Raji (cell line): ENCODE measurements around the gene NEUROD2.

ENCODE experiments used
- POLR2A ChIP-seq: IDR thresholded peaks from 2 replicates; pipeline ENCODE4 v1.6.1; 2011; ENCODE audit warnings: low read depth, low read length, control low read depth; ENCODE audit not compliant: insufficient read depth

The NEUROD2 gene

GRCh38 chr17:39607851-39608130 lies at the start of gene NEUROD2:
NEUROD2 (minus strand) TSS chr17:39607920; CDS start chr17:39606599, 1,321 bp downstream.
- no peak for TF ChIP-seq POLR2A

GRCh38 chr17:39655105-39655504 lies 47.4 kb upstream of the NEUROD2 start:
- no peak for TF ChIP-seq POLR2A

DNA sequence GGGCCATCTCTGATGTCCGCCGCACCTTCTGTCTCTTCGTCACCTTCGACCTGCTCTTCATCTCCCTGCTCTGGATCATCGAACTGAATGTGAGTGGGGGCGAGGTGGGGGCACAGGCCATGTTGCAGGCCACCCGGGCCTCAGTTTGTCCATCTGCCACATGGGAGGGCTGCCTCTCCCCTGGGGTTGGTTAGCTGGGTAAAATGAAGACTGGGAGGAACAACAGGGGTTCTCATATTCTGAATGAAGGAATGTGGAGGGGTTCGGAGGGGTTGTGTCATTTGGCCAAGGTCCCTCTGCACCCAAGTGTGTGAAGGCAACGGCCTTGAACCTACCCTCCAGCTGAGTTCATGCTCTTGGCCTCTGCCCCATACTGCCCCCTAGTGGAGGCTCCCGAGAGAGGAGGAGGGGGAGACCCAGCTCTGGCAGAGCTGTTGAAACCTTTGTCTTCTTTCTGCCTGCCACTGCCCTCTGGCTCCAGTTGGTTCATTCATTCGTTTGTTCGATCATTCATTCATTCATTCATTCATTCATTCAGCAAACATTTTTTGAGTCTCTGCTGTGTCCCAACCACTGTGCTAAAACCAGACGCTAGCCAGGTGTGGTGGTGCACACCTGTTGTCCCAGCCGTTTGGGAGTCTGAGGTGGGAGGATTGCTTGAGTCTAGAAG lies 46.1 kb upstream of the NEUROD2 start:
- TF ChIP-seq POLR2A: no peak

DNA sequence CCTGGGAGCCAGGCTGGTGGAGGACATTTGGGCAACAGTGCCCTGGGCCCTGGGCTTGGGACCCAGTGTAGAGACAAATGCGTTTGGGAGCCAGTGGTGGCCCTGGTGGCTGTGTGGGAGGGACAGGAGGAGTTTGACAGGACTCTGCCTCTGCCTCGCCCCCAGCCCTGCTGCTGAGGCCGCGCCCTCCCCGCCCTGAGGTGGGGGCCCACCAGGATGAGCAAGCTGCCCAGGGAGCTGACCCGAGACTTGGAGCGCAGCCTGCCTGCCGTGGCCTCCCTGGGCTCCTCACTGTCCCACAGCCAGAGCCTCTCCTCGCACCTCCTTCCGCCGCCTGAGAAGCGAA lies 45.6 kb upstream of the NEUROD2 start:
- no peak for TF ChIP-seq POLR2A

- TF ChIP-seq POLR2A: no peak
Observed at GRCh38 chr17:39652587-39653315, 45.0 kb upstream of the NEUROD2 start.

DNA sequence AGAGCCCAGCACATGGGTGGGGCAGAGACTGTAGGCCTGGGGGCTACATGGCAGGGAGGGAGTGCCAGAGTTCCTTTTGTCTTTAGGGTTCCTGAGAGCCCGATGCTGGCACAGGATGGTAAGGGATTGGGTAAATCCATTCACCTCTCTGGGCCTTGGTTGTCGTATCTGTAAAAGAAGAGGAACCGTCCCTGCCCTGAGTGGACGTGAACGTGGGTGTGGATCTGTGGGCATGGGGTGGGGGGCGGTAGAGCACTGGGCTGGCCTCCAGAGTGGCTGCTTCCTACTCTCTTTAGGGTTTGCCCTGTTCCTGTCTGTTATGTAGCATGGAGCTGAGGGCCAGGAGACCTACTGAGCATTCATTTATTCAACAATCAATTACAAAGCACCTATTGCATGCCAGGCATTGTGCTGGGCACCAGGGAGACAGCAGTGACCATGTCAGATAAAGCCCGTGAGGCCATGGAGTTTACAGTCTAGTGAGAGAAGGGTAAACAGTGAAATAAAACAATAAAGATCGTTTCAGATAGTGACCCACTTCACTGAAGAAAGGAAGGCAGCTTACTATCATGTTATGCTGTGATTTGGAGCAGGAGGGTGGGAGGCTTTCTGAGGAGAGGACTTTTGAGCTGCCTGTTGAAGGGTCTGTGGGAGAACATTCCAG lies 44.3 kb upstream of the NEUROD2 start:
- no peak for TF ChIP-seq POLR2A

DNA sequence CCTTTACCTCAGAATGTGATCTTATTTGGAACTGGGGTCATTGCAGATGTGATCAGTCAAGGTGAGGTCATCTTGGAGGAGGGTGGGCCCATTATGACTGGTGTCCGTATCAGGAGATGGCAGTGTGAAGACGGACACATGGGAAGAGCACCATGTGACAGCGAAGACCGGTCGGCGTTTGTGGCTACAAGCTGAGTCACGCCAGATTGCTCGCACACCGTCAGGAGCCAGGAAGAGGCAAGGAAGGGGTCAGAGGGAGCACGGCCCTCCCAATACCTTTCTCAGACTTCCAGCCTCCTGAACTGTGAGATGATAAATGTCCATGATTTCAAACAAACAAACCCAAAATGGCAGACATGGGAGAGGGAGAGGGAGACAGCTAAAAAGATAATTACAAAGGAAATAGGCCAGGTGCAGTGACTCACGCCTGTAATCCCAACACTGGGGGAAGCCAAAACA lies 42.4 kb upstream of the NEUROD2 start:
- TF ChIP-seq POLR2A: no peak

DNA sequence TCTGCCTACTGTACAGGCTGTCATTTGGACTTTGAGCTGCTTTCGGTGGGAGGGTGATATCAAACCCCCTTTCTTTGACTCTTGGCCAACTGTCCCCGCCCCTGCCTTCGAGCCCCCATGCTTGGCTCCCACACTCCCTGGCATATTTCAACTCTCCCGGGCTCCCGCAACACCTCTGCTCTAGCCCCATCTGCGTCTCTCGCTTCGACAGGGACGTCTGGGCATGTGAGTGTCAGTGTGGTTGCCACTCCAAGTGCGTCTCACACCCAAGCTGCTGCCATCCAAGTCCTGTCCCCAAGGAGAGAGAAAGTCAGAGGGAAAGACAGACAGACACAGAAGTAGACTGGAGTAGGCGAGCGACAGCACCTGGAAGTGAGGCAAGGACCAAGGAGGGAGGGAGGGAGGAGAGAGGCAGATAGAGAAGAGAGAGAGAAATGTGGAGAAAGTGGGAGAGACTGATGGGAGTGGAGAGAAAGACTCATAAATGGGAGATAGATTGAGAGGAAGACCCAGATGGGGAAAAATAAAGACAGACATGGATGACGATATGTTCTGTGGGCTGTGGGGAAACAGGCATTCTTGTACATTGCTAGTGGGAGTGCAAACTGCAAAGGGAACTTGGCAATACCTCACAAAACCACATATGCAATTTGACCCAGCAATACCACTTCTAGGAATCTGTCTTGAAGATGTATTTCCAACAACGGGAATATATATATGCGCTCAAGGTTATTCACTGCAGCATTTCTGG lies 41.1 kb upstream of the NEUROD2 start:
- no peak for TF ChIP-seq POLR2A

DNA sequence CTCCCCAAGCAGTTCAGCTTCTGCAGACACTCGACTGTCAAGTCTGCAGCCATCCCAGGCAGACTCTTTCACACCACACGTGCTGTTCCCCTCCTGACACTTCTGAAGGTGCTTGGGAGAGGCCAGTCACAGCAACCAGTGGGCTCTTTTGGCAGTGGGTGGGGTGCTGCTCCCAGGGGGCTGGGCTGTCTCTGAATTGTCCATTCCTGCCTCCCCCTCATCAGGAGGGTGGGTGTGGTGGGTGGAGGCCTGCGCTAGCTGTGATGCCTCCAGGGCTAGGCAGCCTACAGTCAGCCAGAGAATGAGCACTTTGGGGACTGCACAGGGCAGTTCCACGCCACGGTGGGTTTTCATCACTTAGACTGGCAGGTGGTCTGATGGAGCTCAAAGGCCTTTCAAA lies 39.5 kb upstream of the NEUROD2 start:
- TF ChIP-seq POLR2A: no peak

DNA sequence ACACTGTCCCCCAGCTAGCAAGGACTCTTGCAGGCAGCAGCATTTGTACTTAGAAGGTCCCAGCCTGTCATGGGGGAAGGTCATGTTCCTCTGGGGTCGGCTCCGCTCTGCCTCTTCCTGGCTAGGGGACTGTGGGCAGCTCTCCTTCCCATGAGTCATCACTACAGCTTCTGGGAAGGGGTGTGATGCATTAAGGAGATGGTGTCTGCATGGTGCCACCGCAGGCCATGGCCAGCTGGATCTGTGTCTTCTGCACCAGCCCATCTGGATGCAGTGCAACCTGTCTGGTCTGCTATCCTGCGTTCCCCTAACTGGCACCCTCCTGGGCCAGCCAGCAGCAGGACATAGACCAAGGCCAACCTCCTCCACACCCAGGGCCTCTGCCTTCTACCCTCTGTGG lies 35.6 kb upstream of the NEUROD2 start:
- no peak for TF ChIP-seq POLR2A

DNA sequence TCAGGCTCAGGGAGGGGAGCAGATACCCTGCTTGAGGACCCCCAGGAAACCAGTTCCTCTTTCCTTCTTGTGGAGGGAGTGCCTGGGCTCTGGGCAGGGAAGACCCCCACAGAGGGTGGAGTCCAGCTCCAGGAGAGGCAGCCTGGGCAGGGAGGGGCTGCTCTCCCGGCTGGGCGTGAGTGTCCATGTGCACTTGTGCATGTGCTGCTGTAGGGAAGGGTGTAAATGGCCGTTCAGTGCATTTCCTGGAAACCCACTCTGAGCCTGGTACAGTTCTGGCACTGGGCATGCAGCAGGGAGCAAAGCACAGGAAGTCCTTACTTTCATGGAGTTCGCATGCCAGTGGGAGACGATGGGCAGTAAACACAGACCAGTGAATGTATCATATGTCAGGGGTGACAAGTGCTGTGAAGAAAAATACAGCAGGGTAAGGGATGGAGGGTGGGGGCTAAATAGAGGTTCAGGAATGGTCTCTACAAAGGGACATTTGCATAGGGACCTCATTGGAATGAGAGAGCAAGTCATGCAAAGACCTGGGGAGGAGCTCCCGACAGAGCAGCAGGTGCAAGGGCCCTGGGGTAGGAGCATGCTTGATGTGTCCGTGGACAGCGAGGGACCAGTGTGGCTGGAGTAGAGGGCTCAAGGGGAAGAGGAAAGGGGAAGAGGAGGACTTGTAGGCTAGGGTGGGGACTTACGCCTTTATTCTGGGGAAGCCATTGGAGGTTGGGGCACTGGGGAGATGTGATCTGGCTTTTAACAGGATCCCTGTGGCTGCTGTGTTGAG lies 34.8 kb upstream of the NEUROD2 start:
- TF ChIP-seq POLR2A: no peak

- TF ChIP-seq POLR2A: no peak
Observed at GRCh38 chr17:39641883-39642282, 34.2 kb upstream of the NEUROD2 start.

- TF ChIP-seq POLR2A: no peak
Observed at GRCh38 chr17:39641097-39641496, 33.4 kb upstream of the NEUROD2 start.

GRCh38 chr17:39640591-39641031 lies 32.9 kb upstream of the NEUROD2 start:
- no peak for TF ChIP-seq POLR2A
